ENCODE measurements around the gene CLEC16A. TPM values are rescaled to one million over a fixed set of nuclear protein-coding genes. Genes with fewer than 3 reads are reported as not detected.
A peak's percentile ranks its signal among the peaks of the same experiment; 100 is the strongest.
"Not testable (repeated sequence)": the region's sequence is repeated elsewhere in the genome, so short reads cannot be mapped to it uniquely, and the experiment has no call there.

The CLEC16A gene
- total and polyA plus RNA-seq, 8 donors = 8.1 to 17.2 (median 10.7) TPM

DNA sequence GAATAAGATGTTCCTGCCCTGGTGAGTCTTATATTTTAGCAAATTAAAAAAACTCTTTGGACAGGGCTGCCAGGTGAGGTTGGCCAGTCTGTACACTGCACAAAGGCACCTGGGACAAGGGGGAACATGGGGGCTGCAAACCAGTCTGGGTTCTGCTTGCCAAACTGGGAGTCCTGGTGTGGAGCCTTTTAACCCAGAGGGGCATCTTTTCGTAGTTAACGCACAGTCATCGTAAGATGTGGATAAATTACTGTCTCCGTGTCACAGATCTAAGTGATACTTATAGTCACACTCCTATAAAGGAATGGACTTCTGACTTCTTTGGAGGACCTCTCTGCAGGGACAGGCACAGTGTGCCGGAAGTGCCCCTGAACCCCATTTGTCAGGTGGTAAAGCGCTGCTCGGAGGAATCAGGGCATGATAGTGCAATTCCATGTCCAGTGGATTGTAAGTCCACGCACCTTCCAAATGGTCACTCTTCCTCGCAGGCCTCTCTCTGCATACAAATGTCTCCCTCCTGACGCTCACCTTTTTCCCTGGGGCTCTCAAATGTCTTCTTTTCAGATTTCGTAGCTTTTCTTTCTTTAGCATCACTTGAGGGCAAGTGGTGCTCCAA, 16.8 kb upstream of the CLEC16A start:
- Histone ChIP-seq H3K36me3 (peaks cover 0 to 6% (median 0%) of the 10 kb centered on the region in 3 donors), H3K27ac (no peak overlapping the region), H3K9me3 (no peaks in the 10 kb centered on the region), H3K27me3 (no peaks in the 10 kb centered on the region), H3K4me1 (peaks cover 0 to 14% (median 7%) of the 10 kb centered on the region in 3 donors), H3K4me3 (no peak overlapping the region)
- intact Hi-C loops (cut with DNase I) = loop anchor here in 2 of 3 donors (10.0 kb wide), 2 partner anchors 173 to 393 kb away; no protein-coding TSS in a partner anchor
- no peak for FAIRE-seq
- 94 to 96% methylated on average over 11 of the region's 11 CpGs for WGBS, 2 donors
- TF ChIP-seq, protein P1, sequence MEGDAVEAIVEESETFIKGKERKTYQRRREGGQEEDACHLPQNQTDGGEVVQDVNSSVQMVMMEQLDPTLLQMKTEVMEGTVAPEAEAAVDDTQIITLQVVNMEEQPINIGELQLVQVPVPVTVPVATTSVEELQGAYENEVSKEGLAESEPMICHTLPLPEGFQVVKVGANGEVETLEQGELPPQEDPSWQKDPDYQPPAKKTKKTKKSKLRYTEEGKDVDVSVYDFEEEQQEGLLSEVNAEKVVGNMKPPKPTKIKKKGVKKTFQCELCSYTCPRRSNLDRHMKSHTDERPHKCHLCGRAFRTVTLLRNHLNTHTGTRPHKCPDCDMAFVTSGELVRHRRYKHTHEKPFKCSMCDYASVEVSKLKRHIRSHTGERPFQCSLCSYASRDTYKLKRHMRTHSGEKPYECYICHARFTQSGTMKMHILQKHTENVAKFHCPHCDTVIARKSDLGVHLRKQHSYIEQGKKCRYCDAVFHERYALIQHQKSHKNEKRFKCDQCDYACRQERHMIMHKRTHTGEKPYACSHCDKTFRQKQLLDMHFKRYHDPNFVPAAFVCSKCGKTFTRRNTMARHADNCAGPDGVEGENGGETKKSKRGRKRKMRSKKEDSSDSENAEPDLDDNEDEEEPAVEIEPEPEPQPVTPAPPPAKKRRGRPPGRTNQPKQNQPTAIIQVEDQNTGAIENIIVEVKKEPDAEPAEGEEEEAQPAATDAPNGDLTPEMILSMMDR (IDR thresholded peaks at IDR 0.05) = no peak
- DNase-seq = no peak
- ATAC-seq = no peak

DNA sequence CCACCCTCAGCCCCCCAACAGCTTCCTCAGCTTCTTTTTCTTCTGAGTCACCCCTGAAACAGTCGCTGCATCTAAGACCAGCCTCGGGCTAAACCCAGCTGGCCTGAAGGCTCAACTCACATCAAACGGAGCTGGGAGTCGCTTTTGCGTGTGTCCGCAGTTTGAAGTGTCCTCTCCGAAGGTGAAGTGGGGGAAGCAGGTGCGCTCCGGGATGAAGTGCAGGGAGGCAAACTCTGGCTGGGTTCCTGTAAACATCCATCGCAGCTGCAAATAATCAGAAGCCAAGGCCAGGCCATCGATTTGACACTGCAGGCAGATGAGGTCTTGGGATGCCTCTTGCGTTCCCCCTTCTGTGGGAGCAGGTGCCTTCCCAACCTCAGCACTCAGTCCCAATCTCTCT, 15.3 kb upstream of the CLEC16A start:
- FAIRE-seq, ATAC-seq, H3K27me3 ChIP-seq, DNase-seq, H3K9me3 ChIP-seq, H3K4me3 ChIP-seq, H3K36me3 ChIP-seq, H3K27ac ChIP-seq: not testable (repeated sequence)
- 68 to 71% methylated on average over 12 of the region's 12 CpGs for WGBS, 2 donors
- peaks cover 0 to 12% (median 3%) of the 10 kb centered on the region in 3 donors for H3K4me1 ChIP-seq
- intact Hi-C loops (cut with DNase I) = loop anchor here in 2 of 3 donors (10.0 kb wide), 2 partner anchors 174 to 394 kb away; no protein-coding TSS in a partner anchor

DNA sequence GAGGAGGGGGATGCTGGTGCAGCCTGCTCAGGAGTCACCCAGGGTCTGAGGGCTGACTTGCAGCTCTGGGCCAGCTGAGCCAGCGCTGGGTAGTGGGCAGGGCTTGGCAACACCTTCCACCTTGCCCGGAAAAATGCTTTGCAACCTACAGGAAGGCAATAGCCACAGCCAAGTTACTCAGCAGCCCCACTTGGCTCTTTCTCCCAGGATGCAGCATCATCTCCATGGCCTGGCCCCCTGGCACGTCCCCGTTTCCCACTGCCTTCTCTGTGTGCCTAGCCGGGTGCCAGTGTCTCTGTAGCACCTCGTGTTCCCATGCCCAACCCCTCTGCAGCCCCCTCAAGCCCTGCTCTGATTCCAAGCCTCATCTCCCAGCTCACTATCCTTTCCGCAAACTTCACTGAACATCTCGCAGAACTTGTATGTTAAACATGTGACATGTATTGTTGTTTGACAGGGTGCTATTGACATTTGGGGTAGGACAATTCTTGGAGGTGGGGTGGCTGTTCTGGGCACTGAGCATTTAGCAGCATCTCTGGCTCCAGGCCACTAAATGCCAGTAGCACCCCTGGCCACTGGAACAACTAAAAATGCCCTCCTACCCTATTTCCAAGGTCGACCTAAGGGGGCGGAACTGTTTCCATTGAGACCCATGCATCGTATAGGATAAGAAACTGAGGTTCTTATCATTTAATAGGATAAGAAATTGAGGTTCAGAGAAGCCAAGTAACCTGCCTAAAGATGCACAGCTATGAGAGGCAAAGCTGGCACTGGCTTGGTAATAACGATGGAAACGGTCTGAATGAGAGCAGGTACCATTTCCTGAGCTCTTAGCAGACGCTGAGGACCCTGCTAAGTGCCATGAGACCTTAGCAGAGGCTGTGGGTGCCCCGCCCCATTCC, 14.3 kb upstream of the CLEC16A start:
- ATAC-seq (peak in 3 of 4 donors; percentile 60 to 78 (median 70)), DNase-seq (no peak), FAIRE-seq (no peak)
- H3K27me3 ChIP-seq = no peaks in the 10 kb centered on the region
- H3K4me3 ChIP-seq = no peak overlapping the region
- TF ChIP-seq, protein P1 (IDR thresholded peaks at IDR 0.05) = no peak
- H3K36me3 ChIP-seq = no peaks in the 10 kb centered on the region
- no peaks in the 10 kb centered on the region for H3K9me3 ChIP-seq
- peaks cover 0 to 14% (median 5%) of the 10 kb centered on the region in 3 donors for H3K4me1 ChIP-seq
- intact Hi-C loops (cut with DNase I) = loop anchor here in 2 of 3 donors (10.0 kb wide), 2 partner anchors 175 to 395 kb away; no protein-coding TSS in a partner anchor
- H3K27ac ChIP-seq = no peak overlapping the region
- 72 to 78% methylated on average over 15 of the region's 15 CpGs for WGBS, 2 donors

DNA sequence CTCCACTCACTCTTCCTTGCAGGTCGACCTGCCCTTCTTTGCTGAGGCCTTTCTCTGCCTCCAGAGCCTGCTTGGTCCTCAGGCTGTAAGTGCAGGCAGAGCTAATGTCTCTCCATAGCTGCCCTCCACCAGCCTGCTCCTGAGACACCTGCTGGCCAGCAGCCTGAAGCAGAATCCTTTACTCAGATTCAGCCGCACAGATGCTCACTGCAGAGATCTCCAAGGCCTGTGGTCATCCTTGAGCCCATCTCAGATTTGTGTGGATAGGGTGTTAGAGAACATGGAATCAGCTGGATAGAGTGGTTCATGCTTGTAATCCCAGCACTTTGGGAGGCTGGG, 13.6 kb upstream of the CLEC16A start:
- TF ChIP-seq, protein P1 (IDR thresholded peaks at IDR 0.05) = no peak
- Histone ChIP-seq H3K4me1 (peaks cover 4 to 20% (median 10%) of the 10 kb centered on the region in 3 donors), H3K9me3 (no peaks in the 10 kb centered on the region), H3K4me3 (no peak overlapping the region), H3K27me3 (no peaks in the 10 kb centered on the region), H3K36me3 (no peaks in the 10 kb centered on the region), H3K27ac (no peak overlapping the region)
- WGBS, 2 donors = 73 to 79% methylated on average over 2 of the region's 2 CpGs
- intact Hi-C loops (cut with DNase I) = no loop called here
- DNase-seq (no peak), FAIRE-seq (no peak), ATAC-seq (no peak)

DNA sequence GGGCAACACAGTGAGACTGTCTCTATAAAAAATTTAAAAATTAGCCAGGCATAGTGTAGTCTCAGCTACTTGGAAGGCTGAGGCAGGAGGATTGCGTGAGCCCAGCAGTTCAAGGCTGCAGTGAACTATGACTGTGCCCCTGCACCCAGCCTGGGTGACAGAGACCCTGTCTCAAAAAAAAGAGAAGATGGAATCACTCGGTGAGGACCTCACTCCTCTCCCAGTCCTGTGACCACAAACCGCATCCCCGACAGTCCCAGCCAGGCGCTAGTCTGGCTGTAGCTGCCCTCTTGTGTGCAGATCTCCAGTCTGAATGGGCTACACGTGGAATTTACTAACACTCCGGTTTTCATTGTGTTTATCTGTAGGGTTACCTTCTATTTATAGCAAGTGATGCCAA, 13.2 kb upstream of the CLEC16A start:
- Histone ChIP-seq H3K4me3 (no peak overlapping the region), H3K4me1 (peaks cover 4 to 24% (median 10%) of the 10 kb centered on the region in 3 donors), H3K27ac (no peak overlapping the region), H3K27me3 (no peaks in the 10 kb centered on the region), H3K9me3 (no peaks in the 10 kb centered on the region), H3K36me3 (no peaks in the 10 kb centered on the region)
- ATAC-seq = no peak
- intact Hi-C loops (cut with DNase I) = no loop called here
- TF ChIP-seq, protein P1 (IDR thresholded peaks at IDR 0.05) = no peak
- FAIRE-seq = no peak
- 69 to 76% methylated on average over 7 of the region's 7 CpGs for WGBS, 2 donors
- DNase-seq = no peak
